Thoracic aorta (tissue), 2 donors: ENCODE data around the gene CCDC149. TPM values are rescaled to one million over a fixed set of nuclear protein-coding genes. Genes with fewer than 3 reads are reported as not detected.

Experiments
- ATAC-seq: fragments of 150-250 bp; one replicate; pipeline ENCODE4 v1.8.0; 2017; ENCODE audit warnings: low read depth; ENCODE audit not compliant: insufficient number of reproducible peaks, low FRiP score
- DNase-seq: peaks from one replicate; pipeline ENCODE4 v3.0.0-alpha.2; 2020; ENCODE audit warnings: low spot score
- H3K27ac ChIP-seq, 2 donors: fragments of 200-600 bp; sonication (generic); 1 replicate in 1 of 2; 2 replicates in 1 of 2; pipeline ENCODE4 v1.5.1; 2016; ENCODE audit warnings: mild to moderate bottlenecking in 2 of 2, moderate library complexity in 2 of 2
- H3K27me3 ChIP-seq: fragments of 200-600 bp; sonication (generic); replicated peaks from 2 replicates; pipeline ENCODE4 v1.6.0; 2016; ENCODE audit warnings: mild to moderate bottlenecking; ENCODE audit not compliant: insufficient read depth
- H3K36me3 ChIP-seq: fragments of 200-600 bp; sonication (generic); one replicate; pipeline ENCODE4 v1.5.1; 2016
- H3K4me1 ChIP-seq, 2 donors: fragments of 200-600 bp; sonication (generic); 1 replicate in 1 of 2; 2 replicates in 1 of 2; pipeline versions ENCODE4 v1.5.1 to v1.6.0; 2016; ENCODE audit warnings: low read depth in 2 of 2, mild to moderate bottlenecking in 1 of 2; ENCODE audit not compliant: control insufficient read depth in 1 of 2
- H3K4me3 ChIP-seq: fragments of 200-600 bp; sonication (generic); 2 replicates; pipeline ENCODE4 v1.5.1; 2016; ENCODE audit warnings: mild to moderate bottlenecking
- H3K9me3 ChIP-seq: fragments of 200-600 bp; sonication (generic); 2 replicates; pipeline ENCODE4 v1.5.1; 2016
- total RNA-seq, 2 donors: library from RNA; depleted of rRNA; stranded (reverse); fragments of >200 nt; gene quantifications; one replicate each; pipeline versions ENCODE4 v1.1.0 to v1.2.3, GENCODE V29; 2016
- TF ChIP-seq, protein P1 (sequence below): fragments of 200-600 bp; sonication (generic); IDR thresholded peaks from one replicate; pipeline ENCODE4 v1.5.1; 2019; ENCODE audit warnings: antibody characterized with exemption

Gene CCDC149
- total RNA-seq, 2 donors from 2014 or later = 11.8 to 30.1 TPM

DNA sequence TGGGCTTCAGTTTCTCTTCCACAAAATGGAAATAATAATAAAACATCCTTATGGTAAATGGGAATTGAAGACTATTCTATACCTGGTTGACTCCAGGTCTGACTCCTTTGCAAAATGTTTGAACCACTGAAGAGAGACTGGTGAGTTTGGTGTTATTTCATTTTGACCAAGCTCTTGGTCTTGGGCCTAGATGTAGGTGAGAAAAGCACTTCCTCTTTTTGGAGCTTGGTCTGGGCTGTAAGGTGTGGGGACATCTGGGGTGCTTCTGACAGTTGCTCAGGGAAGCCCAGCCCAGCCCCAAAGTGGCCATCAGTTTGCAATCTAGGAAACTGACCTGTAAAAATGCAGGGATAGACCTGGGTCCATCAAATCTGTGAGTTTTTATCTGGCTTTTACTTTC lies 144.2 kb downstream of the CCDC149 start:
- DNase-seq (no peak), ATAC-seq (no peak)
- no peak overlapping the region for H3K4me3 ChIP-seq
- H3K4me1 ChIP-seq = peaks cover 3 to 7% of the 10 kb centered on the region in 2 donors
- no peaks in the 10 kb centered on the region for H3K27me3 ChIP-seq
- TF ChIP-seq, protein P1, sequence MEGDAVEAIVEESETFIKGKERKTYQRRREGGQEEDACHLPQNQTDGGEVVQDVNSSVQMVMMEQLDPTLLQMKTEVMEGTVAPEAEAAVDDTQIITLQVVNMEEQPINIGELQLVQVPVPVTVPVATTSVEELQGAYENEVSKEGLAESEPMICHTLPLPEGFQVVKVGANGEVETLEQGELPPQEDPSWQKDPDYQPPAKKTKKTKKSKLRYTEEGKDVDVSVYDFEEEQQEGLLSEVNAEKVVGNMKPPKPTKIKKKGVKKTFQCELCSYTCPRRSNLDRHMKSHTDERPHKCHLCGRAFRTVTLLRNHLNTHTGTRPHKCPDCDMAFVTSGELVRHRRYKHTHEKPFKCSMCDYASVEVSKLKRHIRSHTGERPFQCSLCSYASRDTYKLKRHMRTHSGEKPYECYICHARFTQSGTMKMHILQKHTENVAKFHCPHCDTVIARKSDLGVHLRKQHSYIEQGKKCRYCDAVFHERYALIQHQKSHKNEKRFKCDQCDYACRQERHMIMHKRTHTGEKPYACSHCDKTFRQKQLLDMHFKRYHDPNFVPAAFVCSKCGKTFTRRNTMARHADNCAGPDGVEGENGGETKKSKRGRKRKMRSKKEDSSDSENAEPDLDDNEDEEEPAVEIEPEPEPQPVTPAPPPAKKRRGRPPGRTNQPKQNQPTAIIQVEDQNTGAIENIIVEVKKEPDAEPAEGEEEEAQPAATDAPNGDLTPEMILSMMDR = no peak
- H3K36me3 ChIP-seq = no peaks in the 10 kb centered on the region
- H3K9me3 ChIP-seq = no peaks in the 10 kb centered on the region
- no peak overlapping the region for H3K27ac ChIP-seq

DNA sequence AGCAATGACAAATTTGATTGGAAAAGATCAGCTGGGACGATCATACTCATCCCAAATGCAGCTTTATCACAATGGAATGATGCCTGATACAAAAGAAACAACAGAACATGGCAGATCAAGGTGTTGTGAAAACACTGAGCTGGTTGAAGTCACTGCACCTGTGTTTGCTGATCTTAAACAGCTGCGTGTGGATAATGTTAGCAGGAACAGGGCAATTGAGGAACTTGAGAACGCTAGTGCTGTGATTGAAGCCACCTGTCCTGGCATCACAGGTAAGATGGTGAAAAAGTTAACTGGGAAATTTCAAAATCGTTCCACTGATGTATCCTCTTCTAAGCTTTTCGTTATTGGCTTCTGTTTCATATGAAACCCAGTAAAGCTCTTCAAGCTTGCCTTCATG lies 144.8 kb downstream of the CCDC149 start:
- H3K27me3 ChIP-seq = no peaks in the 10 kb centered on the region
- ATAC-seq (no peak), DNase-seq (no peak)
- H3K27ac ChIP-seq = no peak overlapping the region
- TF ChIP-seq, protein P1 = no peak
- H3K9me3 ChIP-seq = no peaks in the 10 kb centered on the region
- H3K4me1 ChIP-seq = peaks cover 7% of the 10 kb centered on the region in 2 donors
- no peaks in the 10 kb centered on the region for H3K36me3 ChIP-seq
- no peak overlapping the region for H3K4me3 ChIP-seq

DNA sequence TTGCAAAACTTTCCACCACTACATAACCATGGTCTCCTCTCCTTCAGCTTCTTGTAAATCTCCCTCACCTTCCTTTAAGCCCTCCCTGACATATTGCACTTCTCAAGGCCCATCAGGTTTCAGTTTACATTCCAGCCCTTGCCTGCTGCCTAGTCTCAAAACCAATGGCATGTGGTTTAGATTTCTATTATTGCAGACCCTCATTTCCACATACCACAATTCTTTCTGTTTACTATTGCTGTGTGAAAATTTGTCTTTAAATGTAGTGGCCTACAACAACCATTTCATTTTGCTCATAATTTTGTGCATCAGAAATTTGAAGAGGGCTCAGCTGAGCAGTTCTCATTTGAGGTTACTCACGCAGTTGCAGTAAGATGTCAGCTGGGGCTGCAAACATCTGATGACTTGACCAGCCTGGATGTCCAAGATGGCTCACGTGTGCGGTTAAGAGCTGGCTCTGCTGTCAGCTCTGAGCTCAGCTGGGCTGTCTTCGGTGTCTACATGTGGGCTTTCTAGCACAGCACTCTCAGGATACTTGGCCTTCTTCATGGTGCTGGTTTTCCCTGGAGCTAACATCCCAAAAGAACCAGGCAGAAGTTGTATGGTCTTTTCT lies 147.4 kb downstream of the CCDC149 start:
- Histone ChIP-seq H3K27me3 (no peaks in the 10 kb centered on the region), H3K9me3 (no peaks in the 10 kb centered on the region), H3K36me3 (no peaks in the 10 kb centered on the region), H3K4me1 (peaks cover 7% of the 10 kb centered on the region in 2 donors), H3K4me3 (no peak overlapping the region), H3K27ac (no peak overlapping the region)
- no peak for ATAC-seq
- TF ChIP-seq, protein P1 = no peak
- DNase-seq = no peak

DNA sequence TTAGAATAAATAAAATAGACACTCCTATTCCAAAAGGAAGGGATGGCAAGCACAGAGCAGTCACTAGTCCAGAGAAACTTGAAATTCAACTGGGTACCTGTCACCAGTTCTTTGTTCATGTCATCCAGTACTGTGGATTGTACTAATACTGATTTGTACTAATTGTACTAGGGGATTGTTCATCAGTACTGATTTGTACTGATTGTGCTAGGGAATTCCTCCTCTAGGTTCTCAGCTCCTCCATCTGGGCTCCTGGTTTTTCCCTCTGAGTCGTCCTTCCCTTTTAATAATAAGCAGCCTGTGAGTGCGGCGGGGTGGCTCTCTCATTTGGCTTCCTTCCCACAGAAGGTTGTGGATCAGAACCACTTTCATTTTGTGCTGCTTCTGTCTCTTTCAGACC lies 148.5 kb downstream of the CCDC149 start:
- Histone ChIP-seq H3K27ac (no peak overlapping the region), H3K4me1 (peaks cover 7% of the 10 kb centered on the region in 2 donors), H3K27me3 (no peaks in the 10 kb centered on the region), H3K36me3 (no peaks in the 10 kb centered on the region), H3K9me3 (no peaks in the 10 kb centered on the region), H3K4me3 (no peak overlapping the region)
- TF ChIP-seq, protein P1 = no peak
- DNase-seq (no peak), ATAC-seq (no peak)

DNA sequence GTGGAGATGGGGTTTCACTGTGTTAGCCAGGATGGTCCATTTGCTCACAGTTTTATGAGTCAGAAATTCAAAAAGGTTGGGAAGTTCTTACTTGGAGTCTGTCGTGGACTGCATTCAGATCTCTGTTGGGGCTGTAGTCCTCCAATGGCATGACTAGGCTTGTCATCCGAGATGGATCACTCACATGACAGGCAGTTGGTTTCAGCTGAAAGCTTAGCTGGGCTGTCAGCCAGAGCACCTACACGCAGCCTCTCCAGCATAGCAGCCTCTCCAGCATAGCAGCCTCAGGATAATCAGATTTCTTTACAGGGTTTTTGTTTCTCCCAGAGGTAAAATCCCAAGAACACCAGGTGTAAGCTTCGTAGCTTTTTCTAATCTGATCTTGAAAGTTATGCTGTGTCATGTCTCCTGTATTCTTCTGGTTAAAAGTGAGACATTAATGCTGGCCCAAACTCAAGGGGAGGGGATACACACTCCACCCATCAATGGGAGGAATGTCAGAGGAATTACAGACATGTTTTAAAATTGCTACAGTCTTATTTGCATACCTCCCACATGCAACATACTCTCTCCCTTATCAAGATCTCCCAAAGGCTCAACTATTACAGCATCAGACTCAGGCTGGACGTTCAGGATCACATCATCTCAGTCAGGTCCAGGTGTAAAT lies 149.1 kb downstream of the CCDC149 start:
- Histone ChIP-seq H3K9me3 (no peaks in the 10 kb centered on the region), H3K36me3 (no peaks in the 10 kb centered on the region), H3K4me1 (peaks cover 7% of the 10 kb centered on the region in 2 donors), H3K27ac (peak overlapping the region in 1 of 2 donors; percentile 37), H3K4me3 (peak overlapping the region; percentile 17), H3K27me3 (no peaks in the 10 kb centered on the region)
- TF ChIP-seq, protein P1 = no peak
- ATAC-seq = no peak
- DNase-seq = no peak

Other genes starting within 250 kb of the CCDC149 start
- gene SOD3, start 117.5 kb downstream of the CCDC149 start, total RNA-seq = 100 to 1,000 TPM; 549 to 743 TPM
- gene LGI2, start 117.9 kb upstream of the CCDC149 start, total RNA-seq = 1 to 10 TPM; 3.7 to 4.0 TPM
- gene SEPSECS, start 247.4 kb upstream of the CCDC149 start, total RNA-seq = 1 to 10 TPM; 3.4 to 5.9 TPM